Stimulated activated CD4-positive, alpha-beta T cell treated with anti-CD3 and anti-CD28 coated beads, TNF-alpha, amount 100 ng/mL, for 1 hour (primary cell): ENCODE data around the gene PGK1.

ENCODE experiments used
- DNase-seq, 3 donors: peaks; one replicate each; pipeline ENCODE4 v3.0.0-alpha.2; 2020; ENCODE audit warnings: low read depth in 3 of 3, low spot score in 1 of 3

The PGK1 gene

DNA sequence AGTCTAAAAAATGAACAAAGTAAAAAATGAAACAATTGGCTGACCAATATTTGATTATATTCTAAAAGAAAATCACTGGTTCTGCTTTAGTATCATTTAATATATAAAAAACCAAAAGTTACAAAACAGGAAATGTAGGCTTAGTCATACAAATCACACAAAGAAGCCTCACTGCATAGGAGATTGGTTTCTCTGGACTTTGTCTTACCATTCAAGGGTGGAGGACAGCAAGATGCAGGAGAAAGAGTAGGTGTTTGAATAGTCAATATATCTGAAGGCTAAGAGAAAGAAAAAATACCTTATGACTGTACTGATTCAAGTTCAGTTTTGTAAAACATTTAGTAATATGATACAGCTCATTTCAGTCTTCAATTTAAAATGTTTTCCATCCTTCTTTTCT, 64.0 kb downstream of the PGK1 start:
- DNase-seq, result no peak
